UCSD-AML1 (cell line): ENCODE data around the gene ARL10.

Experiments
- DNase-seq: peaks from one replicate; lab custom pipeline; 2025; ENCODE audit not compliant: unreplicated experiment; lab: John Stamatoyannopoulos, UW

Gene ARL10

DNA sequence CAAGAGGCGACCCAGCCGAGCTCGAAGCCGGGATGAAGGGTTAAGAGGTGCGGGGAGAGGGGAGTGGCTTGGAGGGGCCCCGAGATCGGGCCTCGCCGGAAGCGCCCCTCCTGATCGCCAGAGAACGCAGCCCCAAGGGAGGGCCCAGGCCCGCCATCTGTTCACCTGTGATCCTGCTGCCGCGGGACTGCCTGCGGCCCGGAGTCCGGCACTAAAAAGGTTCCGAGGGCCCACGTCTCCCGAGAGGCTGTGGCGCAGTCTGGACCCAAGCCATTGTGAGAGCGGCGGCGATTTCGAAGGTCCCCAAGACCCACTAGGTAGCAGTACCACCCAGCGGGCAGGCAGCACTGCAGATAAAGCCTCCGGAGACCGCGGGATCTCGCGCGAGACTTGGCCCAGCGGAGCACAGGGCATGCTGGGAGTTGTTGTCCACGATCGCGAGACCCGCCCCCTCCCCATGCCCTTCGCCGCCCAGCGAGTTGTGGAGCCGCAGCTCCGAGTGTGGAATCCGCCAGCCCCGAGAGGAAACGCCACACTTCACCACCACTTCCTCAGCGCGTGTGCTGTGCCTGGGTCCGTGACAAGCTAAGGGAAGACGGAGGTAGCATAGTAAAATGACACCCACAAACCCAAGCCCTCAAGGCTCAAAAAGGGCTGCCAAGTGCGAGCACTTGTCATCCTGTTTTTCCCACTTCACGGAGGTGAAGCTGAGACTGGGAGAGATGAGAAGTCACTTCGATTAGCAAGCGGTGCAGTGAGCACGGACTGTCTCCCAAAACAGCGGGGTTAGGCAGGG is 3.7 kb upstream of the ARL10 start, which contains the start of gene KIAA1191:
TSS of gene KIAA1191 (minus strand) at position 328 of the 796 bp plus-strand sequence. CDS start 2,256 bp downstream, outside the sequence.
- DNase-seq: peak; percentile 97

DNA sequence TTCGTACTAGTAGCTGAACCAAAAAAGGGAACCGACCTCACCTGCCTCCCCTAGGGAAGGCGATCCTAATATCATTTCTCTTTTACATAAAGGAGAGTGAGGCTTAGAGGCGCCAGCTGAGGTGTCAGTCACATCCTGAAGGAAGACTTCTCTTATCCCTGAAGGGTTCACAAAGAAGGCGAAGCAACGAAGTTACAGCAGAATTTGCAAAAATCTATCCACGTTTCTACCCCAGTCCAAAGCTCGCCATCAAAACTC is 3.1 kb upstream of the ARL10 start:
- DNase-seq: no peak

DNA sequence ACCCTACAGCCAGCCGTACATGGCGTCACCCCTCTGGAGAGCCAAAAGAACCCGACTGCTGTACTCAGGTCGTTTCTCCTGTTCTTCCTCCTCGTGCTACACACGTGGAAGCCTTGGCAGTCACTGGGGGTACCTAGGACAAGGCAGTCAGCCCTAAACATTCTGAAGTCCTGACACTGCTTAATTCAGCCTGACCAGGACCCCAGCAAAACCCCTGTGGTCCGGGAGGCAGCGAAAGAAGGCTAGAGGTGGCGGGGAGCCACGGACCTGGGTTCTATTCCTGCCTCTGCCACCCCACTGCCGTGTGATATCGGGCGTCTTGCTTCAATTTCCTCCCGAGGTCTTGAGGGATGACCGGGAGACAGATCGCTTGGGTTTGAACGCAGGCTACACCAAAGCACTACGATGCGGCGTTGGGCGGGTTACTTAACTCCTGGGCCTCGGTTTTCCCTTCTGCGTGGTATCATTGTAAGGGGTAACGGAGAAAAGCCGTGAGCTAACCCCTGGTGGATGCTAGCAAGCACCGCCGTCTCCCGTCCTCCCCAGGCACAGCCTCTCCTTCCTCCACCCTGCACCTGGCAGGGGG is 429 bp upstream of the ARL10 start:
- DNase-seq: no peak

DNA sequence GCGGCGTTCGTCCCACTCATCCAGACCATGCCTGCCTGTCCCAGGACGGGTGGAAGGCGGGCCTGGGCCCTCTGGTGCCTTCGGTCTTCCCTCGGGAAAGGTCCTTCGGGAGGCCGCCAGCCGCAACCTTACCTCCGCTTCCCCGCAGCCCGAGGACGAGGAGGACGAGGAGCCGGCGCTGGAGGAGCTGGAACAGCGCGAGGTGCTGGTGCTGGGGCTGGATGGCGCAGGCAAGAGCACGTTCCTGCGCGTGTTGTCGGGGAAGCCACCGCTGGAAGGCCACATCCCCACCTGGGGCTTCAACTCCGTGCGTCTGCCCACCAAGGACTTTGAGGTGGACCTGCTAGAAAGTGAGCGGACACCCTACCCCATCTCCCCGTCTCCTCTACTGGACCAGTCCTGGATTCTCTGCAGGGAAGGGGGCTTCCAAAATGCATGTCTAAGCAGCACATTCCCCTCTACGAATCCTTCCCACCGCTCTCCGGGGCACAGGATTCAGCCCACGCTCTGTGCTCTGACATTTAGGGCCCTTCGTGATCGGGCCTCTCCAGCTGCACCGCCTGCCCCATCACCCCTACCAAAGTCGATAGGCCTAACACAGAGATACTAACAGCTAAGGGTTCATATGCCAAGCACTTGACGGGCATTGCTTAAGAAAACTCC is 1.1 kb downstream of the ARL10 start:
- DNase-seq: no peak

DNA sequence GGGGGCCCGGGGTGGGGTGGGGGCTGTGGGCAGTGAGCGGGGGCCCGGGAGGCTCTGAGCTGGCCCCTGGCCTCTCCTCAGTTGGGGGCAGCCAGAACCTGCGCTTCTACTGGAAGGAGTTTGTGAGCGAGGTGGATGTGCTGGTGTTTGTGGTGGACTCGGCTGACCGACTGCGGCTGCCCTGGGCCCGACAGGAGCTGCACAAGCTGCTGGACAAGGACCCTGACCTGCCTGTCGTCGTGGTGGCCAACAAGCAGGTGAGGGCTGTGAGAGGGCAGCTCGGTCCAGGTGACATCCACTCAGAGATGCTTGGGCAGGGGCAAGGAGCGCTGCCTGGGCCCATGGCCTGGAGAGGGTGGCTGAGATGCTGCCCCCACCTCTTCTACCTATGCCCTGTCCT is 3.4 kb downstream of the ARL10 start:
- no peak for DNase-seq

DNA sequence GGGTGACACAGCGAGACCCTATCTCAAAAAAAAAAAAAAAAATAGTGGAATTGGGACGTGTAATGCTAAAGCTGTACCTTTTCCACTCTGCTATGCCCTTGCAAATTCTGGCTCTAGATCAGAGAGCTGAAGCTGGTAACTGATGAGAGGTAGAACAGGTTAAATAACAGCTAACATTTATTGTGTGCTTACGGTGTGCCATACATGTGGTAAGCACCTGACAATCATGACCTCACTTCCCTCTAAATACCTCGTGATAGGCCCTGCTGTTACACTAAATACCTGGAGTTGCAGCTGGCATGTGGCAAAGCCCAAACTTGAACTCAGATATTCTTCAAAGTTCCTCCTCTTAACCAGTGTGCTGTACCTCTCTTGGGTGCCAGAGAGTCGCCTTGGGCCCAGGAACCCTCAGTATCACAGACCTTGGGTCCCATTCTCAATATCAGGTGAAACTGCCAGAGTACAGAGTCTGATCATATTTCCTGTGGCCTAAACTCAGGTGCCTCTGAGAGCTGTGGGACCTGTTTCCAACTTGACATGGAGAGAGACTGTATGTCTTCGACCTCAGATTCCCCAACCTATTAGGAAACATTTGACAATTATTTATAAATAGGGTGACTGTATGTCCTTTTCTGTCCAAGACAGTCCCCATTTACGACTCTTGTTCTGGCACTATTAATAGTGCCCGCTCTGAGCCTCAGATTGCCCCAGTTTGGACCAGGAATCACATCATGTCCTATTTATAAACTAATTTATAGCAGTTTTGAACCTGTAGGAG is 4.8 kb downstream of the ARL10 start:
- no peak for DNase-seq

DNA sequence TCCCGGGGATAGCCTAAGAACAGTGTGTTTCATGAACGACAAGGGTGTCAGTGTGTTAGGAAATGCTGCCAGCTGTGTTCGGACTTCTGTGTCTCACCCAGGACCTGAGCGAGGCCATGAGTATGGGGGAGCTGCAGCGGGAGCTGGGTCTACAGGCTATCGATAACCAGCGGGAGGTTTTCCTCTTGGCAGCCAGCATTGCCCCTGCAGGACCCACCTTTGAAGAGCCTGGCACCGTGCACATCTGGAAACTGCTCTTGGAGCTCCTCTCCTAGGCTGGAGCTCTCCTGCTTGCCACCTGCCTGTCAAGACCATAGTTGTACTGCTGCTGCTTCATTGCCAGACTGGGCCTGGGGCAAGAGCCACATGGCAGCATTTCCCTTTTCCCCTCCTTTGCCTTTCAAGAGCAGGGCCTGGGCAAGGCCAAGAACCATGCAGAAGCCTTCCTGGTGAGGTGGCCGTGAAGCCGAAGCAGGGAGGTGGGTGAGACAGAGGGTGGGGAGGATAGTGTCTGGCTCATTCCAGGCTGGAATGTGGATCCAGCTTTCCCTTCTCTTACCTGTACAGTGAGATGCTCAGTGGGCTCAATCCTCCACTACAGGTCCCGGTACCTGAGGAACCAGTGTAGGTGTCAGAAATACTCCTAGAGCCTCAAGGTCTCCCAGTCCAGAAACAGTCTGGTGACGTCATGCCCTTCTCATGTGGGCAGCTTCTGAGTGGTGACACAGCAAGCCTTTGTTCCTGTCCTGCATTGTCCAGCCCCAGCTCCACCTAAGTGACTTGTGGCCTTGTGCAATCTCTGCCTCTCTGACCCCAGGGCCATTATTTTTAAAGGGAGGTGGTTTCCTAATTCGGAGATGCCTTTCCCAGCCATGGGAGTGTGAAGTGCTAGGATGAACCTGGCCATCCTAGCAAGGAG is 6.6 kb downstream of the ARL10 start:
- DNase-seq: no peak

DNA sequence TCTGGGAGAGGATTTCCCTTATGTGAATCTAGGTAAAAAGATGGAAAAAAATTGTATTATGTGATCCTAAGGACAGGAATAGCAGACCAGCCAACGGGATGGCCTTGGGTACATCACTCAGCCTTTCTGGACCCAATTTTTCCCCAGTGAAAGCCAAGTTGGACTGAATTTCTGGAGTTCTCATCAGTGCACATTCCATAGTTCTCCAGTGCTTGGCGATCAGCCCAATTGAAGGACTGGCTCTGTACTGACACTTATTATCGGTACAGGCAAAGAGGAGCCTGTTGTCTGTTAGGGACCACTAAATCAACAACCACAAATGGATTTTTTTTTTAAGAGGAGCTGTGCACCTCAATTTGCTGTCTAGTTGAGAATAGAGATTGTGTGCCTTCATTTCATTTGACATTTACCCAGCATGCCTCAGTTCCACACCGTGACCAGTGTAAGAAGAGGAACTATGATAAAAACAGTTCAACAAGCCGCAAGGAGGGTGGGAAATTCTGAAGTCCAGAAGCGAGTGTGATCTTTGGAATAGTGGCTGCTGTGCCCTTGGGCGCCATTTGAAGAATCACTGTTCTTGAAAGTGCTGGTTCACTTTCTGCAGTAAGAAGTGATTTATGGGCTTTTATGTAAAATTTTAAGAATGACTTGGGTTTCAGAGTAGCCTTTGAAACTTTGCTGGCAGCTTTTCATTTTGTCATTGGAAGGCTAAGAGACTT is 8.0 kb downstream of the ARL10 start:
- DNase-seq: no peak

DNA sequence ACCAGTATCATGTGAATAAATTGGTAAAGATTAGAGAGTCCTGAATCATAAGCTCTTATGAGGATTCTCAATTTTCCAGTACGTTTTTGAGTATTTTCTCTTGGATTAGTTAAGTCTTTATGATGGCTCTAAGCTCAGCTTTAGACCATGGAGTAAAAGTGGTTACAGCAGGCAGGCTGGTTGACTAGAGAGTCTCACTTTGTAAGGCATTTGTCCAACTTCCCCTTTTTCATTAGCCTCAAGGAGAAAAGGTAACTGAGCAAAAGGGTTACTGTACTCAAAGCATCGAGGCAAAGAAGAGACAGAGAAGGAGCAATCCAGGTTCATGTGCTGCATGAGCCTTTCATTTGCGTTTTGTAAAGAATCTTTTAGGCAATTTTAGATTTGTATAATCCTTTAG is 14.6 kb downstream of the ARL10 start:
- no peak for DNase-seq

DNA sequence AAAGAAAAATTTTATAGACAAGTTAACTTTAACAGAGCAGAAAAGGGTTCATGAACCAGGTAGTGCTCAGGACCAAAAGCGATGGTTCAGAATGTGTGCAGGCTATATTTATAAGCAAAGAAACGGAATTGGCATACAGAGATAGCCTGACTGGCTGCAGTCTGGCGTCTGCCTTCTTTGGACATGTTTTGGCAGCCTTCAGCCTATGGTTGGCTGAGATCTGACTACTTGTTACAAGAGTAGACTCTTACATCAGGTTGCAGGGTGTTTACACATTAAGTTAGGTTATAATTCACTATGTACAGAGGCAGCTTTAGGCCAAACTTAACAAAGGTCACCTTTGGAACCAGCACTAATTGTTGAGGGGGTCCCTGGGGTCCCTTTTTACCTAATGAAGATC is 16.1 kb downstream of the ARL10 start:
- no peak for DNase-seq

DNA sequence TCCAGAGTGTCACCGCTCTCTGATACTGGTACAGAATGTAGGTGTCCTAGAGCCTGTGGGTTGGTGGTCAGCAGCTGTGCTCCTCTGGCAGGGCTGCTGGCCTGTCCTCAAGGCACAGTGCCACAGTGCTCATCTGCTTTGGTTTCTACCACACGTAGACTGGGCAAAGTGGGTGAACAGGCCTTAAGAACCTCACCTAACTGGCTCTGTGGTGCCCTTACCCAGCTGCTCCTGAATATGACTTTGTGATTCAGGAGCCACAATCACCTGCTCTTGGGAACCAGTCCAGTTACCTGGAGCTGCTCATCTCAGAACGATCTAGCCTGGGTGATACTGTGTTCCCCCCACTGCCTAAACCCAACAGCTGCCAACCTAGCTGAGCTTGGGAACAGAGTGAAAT is 16.7 kb downstream of the ARL10 start:
- no peak for DNase-seq

DNA sequence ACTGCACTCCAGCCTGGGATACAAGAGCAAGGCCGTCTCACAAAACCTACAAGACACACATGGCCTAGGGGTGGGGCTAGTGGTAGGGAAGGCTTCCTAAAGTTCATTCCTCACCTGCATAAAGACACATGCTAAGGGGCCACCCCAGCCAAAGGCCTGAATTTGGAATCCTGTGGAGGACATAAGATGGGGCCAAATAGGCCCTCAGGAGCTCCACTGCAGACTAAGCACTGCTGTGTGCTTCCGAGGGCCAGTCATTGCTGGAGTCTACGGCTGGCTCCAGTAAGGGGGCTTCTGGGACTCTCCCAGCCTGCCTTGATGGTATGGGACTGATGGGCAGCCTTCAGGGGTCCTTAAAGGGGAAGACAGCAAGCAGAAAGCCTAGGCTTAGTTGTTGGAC is 17.4 kb downstream of the ARL10 start:
- no peak for DNase-seq

DNA sequence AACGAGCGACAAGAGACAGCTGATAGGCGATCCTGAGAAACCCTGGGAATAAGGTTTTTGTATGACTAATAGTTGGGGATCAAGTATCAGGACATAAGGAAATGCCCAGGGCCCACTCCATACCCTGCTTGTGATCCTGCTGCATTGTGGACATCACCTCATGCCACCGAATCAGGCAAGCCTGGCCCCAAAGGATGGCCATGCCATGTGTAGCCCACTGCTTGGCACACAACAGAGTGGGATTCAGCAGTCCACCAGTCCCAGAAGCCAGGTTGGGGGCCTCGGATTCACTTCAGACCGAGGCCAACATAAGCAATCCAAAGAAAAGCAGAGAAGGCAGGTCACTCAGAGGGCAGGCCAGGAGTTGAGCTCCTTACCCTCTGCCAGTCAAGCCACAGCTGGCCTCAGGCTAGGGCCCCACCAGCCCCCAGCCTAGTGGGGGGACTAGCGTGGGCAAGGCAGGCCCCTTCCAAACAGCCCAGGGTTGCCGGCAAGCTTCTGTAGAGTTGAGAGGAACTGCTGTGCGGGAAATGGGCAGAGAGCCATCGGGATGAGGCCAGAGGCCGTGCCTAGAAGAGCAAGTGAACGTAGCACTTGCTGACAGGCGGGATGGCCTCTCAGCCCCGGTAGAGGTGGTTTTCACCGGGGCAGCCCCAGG is 18.1 kb downstream of the ARL10 start:
- DNase-seq: no peak

DNA sequence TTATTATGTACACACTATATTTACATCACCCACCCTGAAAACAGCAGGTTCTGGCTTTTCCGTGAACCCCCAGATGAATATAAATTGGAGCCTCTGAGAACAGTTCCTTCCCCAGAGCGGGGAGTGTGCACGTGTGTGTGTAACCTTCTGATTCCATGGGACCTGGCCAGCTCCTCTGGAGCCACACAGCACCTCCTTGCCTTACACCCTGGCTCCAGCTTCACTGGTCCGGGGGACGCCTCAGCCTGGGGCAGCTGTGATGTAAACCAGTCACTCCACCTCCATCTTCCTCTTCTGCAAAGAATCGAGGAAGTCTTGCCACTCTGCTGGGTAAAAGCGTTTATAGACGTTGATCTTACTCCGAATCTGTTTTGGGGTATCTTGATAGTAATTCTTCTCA is 18.7 kb downstream of the ARL10 start:
- DNase-seq: no peak

DNA sequence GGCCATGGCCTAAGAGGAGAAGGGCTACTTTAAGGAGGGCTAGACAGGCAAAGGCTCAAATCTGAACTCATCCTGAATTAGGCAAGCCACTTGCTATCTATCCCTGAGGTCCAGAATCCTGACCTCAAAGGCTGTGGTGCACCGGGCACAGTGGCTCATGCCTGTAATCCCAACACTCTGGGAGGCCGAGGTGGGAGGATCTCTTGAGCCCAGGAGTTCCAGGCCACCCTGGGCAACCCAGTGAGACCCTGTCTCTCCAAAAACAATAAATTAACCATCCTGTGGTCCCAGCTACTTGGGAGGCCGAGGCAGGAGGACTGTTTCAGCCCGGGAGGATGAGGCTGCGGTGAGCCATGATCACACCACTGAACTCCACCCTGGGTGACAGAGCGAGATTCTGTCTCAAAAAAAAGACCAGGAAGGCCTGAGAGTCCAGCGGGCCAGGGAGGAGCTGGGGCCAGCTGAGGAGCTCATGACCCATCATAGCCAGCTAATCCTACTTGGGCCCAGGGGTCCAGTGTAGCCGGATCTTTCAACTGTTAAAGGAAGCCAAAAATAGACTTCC is 19.2 kb downstream of the ARL10 start:
- no peak for DNase-seq

DNA sequence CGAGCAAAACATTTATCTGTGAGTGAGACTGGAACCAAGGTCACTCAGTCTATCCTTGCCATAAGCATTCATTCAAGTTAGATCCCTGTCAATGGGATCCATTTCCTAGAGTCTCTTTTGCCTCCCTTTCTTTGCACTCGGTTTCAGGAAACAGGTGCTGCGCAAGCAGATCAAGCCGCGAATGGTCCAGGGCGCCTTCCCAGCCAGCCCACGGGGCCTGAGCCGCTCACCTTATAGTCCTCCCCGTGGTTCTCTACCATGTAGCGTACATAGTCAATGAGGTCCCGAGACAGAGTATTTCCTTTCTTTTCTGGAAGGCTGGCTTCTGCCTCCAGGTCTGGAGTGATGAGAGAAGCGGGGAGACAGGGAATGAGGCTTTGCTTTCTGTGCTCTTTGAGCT is 19.7 kb downstream of the ARL10 start:
- no peak for DNase-seq

DNA sequence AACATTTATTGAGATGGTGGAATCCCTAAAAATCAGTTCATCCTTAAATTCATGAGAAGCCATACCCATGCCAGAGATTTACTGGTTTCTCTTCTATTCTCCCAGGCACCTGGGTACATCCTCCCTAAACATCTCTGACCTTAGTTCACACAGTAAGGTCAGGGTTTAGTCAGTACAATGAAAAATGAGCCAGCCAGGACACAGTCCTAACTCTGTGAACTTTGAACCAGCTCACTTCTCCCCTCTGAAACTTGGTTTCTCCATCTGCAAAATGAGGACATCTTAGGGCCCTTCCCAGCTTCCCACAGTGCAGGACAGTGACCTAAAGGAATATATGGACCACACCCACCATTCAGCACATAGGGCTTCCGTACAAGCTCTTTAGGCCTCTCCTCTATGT is 21.2 kb downstream of the ARL10 start:
- no peak for DNase-seq

DNA sequence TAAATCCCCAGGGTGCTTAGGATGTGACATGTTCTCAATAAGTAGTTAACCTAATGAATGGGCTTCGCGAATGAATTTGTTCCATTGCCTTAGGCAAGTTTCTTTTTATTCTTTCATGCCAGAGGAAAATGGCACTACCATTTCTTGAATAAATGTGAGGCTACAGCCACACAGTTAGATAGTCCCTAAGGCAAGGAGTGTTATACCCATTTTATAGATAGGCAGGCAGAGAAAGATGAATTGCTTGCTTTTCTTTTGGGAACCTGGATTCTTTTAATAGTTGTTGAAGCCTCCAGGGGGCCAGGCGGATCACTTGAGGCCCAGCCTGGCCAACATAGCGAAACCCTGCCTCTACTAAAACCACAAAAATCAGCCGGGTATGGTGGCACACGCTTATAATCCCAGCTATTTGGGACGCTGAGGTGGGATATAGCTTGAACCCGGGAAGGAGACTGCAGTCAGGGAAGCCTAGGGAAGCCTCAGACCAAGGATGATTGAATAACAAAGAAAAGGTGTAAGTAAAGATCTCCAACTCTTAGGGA is 22.2 kb downstream of the ARL10 start:
- DNase-seq: no peak

DNA sequence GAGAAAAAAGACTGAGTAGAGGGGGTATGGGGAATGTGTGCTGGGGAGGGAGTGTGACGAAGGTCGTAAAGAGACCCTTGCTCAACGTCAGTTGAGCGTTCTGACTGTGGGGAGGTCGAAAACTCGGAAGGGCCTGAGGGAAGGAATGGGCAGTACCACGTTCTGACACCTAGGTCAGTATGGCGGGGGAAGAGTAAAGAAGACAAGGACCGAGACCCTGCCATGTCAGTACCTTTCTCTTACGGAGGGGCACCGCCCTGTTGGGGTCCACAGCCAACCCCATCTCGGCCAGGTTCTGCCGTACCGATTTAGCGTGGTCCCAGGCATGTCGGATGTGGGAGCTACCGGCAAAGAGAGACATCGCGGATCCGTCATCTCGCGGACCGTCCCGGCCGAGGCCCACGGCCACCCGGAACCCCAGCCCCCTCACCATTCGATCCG is 22.7 kb downstream of the ARL10 start:
- no peak for DNase-seq
